Ishikawa (cell line): ENCODE data around the gene TNIP1.

Experiments used
- EP300 ChIP-seq: IDR thresholded peaks from 2 replicates; pipeline ENCODE4 v1.6.1; 2012; ENCODE audit warnings: borderline replicate concordance
- NFIC ChIP-seq: IDR thresholded peaks from 2 replicates; pipeline ENCODE4 v1.6.1; 2012
- RAD21 ChIP-seq: IDR thresholded peaks from 2 replicates; pipeline ENCODE4 v1.6.1; 2012; ENCODE audit warnings: low read depth
- REST ChIP-seq: IDR thresholded peaks from 2 replicates; pipeline ENCODE4 v1.6.1; 2012; ENCODE audit warnings: low read depth, mild to moderate bottlenecking
- TAF1 ChIP-seq: IDR thresholded peaks from 2 replicates; pipeline ENCODE4 v1.6.1; 2012; ENCODE audit warnings: low read depth, mild to moderate bottlenecking
- YY1 ChIP-seq: IDR thresholded peaks from 2 replicates; pipeline ENCODE4 v1.6.1; 2012; ENCODE audit warnings: low read depth

DNA sequence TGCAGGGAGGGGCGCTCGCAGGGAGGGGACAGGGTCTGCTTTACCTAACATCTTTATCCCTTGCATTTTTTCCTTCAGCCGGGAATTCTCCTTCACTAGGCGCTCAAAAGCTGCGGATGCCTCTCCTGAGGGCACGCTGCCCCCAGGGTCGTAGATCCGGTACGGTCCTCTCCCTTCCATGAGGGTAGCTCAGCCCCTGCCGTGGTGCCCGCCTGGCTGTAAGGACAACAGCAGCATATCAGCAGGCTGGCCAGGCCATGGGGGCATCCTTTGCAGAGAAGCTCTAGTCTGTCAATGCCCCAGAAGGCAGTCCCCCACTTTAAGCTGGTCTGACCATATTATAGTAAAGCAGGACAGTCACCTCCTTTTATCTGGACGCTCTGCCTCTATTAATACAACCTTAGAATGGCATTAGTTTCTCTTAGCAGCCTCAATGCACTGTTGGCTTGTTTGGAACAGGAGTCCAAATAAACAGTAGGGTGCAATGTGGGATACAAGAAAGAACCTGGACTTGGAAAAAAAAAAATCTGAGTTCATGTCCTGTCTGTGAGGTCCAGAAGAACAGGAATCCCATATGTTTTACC lies 15.8 kb downstream of the TNIP1 start:
- TF ChIP-seq REST (no peak), EP300 (no peak), RAD21 (no peak), NFIC (no peak), YY1 (no peak), TAF1 (no peak)
